ENCODE data around the gene COL13A1. TPM values are rescaled to one million over a fixed set of nuclear protein-coding genes. Genes with fewer than 3 reads are reported as not detected.

COL13A1 gene
- total and polyA plus RNA-seq, 5 donors from 2014 or later, result not detected

DNA sequence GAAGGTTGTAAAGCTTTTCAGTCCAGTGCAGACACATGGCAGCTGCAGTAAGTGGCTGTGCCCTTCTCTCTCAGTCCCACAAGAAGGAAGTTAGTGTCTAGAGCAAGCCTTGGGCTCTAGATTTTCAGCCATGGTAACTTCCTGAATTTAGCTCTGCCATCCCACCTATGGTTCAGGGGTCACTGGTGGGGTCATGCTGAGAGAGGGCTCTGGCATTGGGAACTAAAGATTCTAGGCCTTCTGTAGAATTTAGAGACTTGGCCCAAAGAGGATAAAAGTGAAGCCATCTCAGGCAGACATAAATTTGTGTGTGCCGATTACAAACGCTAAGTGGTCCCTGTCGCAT, 113.5 kb downstream of the COL13A1 start:
- H3K4me1 Mint-ChIP-seq, result no peaks in the 10 kb centered on the region
- no peak overlapping the region for H3K27ac Mint-ChIP-seq
- H3K4me3 Mint-ChIP-seq, result no peak overlapping the region
- ATAC-seq (ENCODE audit: low read depth in 2 of 2) (no peak), DNase-seq (no peak)
- H3K36me3 ChIP-seq (ENCODE audit: control insufficient read depth, insufficient read depth, low read length), result no peaks in the 10 kb centered on the region
- no peak overlapping the region for H3K4me3 ChIP-seq (ENCODE audit: low read depth, low read length)
- peaks cover 0 to 1% (median 0%) of the 10 kb centered on the region in 7 donors for H3K9me3 Mint-ChIP-seq
- H3K27me3 Mint-ChIP-seq, result peaks cover 5% of the 10 kb centered on the region
- no peaks in the 10 kb centered on the region for H3K36me3 Mint-ChIP-seq
- no peaks in the 10 kb centered on the region for H3K9me3 ChIP-seq (ENCODE audit: control insufficient read depth in 2 of 2, low read length in 2 of 2)
- no peaks in the 10 kb centered on the region for H3K27me3 ChIP-seq (ENCODE audit: control insufficient read depth, insufficient read depth, low read length)
- no peak overlapping the region for H3K27ac ChIP-seq (ENCODE audit: insufficient read depth, low read length, poor library complexity, severe bottlenecking)
- no peaks in the 10 kb centered on the region for H3K4me1 ChIP-seq (ENCODE audit: control insufficient read depth, insufficient read depth, low read length, poor library complexity, severe bottlenecking)

DNA sequence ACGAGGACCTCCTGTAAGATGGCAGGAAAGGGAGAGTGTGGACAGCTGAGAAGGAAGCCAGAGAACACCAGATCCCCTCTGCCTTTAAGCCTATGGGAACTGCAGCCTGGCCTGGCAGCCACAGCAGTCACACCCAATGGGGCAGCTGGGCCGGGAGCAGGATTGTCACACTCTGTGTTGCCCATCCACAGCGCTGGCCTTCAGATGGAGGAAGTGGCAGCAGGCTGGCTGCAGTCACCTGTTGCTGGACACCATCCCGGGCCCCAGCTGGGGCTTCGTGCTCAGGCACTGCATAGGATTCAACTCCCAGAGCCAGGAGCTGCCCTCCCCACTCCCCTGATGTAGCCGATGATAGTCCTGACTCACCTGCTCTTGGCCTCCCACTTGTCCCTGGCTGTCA, 114.4 kb downstream of the COL13A1 start:
- no peak for ATAC-seq (ENCODE audit: low read depth in 2 of 2)
- H3K36me3 Mint-ChIP-seq, result no peaks in the 10 kb centered on the region
- Histone ChIP-seq H3K9me3 (ENCODE audit: control insufficient read depth in 2 of 2, low read length in 2 of 2) (no peaks in the 10 kb centered on the region), H3K27ac (ENCODE audit: insufficient read depth, low read length, poor library complexity, severe bottlenecking) (no peak overlapping the region), H3K27me3 (ENCODE audit: control insufficient read depth, insufficient read depth, low read length) (no peaks in the 10 kb centered on the region), H3K4me1 (ENCODE audit: control insufficient read depth, insufficient read depth, low read length, poor library complexity, severe bottlenecking) (no peaks in the 10 kb centered on the region), H3K36me3 (ENCODE audit: control insufficient read depth, insufficient read depth, low read length) (no peaks in the 10 kb centered on the region), H3K4me3 (ENCODE audit: low read depth, low read length) (no peak overlapping the region)
- H3K27me3 Mint-ChIP-seq, result peaks cover 5% of the 10 kb centered on the region
- no peak overlapping the region for H3K4me3 Mint-ChIP-seq
- peaks cover 0 to 1% (median 0%) of the 10 kb centered on the region in 7 donors for H3K9me3 Mint-ChIP-seq
- H3K4me1 Mint-ChIP-seq, result no peaks in the 10 kb centered on the region
- no peak overlapping the region for H3K27ac Mint-ChIP-seq
- DNase-seq, result no peak

DNA sequence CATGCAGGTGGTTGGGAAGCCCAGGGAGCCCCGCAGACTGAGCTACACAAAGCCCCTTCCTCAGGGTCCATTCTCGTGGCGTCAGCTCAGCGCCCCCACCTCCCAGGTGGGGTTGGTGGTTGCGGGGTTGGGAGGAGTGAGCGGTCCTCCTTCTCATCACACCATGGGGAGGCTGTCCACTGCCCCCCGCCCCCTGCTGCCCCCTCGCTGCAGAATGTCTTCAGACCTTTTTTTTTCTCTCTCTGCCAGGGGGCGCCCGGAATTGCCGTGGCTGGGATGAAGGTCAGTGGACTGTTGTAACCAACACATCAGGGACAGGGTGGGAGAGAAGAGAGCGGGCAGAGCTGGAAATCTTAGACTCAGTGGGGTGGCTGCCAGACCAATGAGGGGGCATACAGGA, 116.3 kb downstream of the COL13A1 start:
- ATAC-seq (ENCODE audit: low read depth in 2 of 2), result no peak
- no peak for DNase-seq
- Histone ChIP-seq H3K27ac (ENCODE audit: insufficient read depth, low read length, poor library complexity, severe bottlenecking) (no peak overlapping the region), H3K9me3 (ENCODE audit: control insufficient read depth in 2 of 2, low read length in 2 of 2) (no peaks in the 10 kb centered on the region), H3K4me1 (ENCODE audit: control insufficient read depth, insufficient read depth, low read length, poor library complexity, severe bottlenecking) (no peaks in the 10 kb centered on the region), H3K27me3 (ENCODE audit: control insufficient read depth, insufficient read depth, low read length) (no peaks in the 10 kb centered on the region), H3K36me3 (ENCODE audit: control insufficient read depth, insufficient read depth, low read length) (no peaks in the 10 kb centered on the region), H3K4me3 (ENCODE audit: low read depth, low read length) (no peak overlapping the region)
- Mint-ChIP-seq H3K9me3 (no peaks in the 10 kb centered on the region), H3K27ac (no peak overlapping the region), H3K36me3 (no peaks in the 10 kb centered on the region), H3K27me3 (no peaks in the 10 kb centered on the region), H3K4me1 (no peaks in the 10 kb centered on the region), H3K4me3 (no peak overlapping the region)

DNA sequence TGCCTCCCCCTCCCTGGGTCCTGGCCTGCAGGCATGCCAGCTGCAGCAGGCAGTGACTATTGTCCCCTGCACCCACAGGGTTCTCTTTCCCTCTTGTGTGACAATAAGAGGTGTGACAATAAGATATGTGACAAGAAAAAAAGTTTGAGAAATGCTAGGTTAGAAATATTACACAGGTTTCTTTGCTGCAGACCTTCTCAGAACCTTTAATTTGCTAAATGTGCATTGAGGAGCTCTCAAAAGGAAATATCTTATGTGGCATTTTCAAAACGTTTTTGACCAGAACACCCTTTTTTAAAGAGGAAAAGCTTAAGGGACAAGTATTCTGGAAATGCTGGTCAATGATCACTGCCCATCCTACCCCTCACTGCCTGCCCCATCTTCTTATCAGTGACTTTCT, 117.5 kb downstream of the COL13A1 start:
- Mint-ChIP-seq H3K4me1 (no peaks in the 10 kb centered on the region), H3K27ac (no peak overlapping the region), H3K4me3 (no peak overlapping the region), H3K36me3 (no peaks in the 10 kb centered on the region), H3K27me3 (no peaks in the 10 kb centered on the region), H3K9me3 (no peaks in the 10 kb centered on the region)
- no peak overlapping the region for H3K27ac ChIP-seq (ENCODE audit: insufficient read depth, low read length, poor library complexity, severe bottlenecking)
- H3K9me3 ChIP-seq (ENCODE audit: control insufficient read depth in 2 of 2, low read length in 2 of 2), result no peaks in the 10 kb centered on the region
- no peak overlapping the region for H3K4me3 ChIP-seq (ENCODE audit: low read depth, low read length)
- no peaks in the 10 kb centered on the region for H3K27me3 ChIP-seq (ENCODE audit: control insufficient read depth, insufficient read depth, low read length)
- ATAC-seq (ENCODE audit: low read depth in 2 of 2) (no peak), DNase-seq (no peak)
- H3K36me3 ChIP-seq (ENCODE audit: control insufficient read depth, insufficient read depth, low read length), result no peaks in the 10 kb centered on the region
- no peaks in the 10 kb centered on the region for H3K4me1 ChIP-seq (ENCODE audit: control insufficient read depth, insufficient read depth, low read length, poor library complexity, severe bottlenecking)

DNA sequence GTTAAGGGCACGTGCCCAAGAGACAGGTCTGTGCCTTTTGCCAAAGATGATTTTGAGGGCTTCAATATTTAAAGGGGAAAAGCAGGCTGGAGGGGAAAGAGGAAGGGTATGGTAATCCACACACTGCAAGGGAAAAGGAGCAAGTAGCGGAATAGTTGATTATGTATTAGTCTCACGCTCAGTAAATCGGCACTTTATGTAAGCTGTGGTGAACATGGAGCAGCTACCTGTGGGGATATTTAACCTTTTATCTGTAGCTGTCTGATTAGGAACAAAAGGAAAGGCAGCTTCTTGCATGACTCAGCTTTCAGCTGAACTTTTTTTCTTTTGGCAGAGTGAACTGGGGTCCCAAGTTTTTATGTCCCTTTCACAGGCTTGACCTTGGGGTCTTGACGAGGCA, 123.4 kb downstream of the COL13A1 start:
- Histone ChIP-seq H3K27ac (ENCODE audit: insufficient read depth, low read length, poor library complexity, severe bottlenecking) (no peak overlapping the region), H3K36me3 (ENCODE audit: control insufficient read depth, insufficient read depth, low read length) (no peaks in the 10 kb centered on the region), H3K27me3 (ENCODE audit: control insufficient read depth, insufficient read depth, low read length) (peaks cover 3% of the 10 kb centered on the region), H3K9me3 (ENCODE audit: control insufficient read depth in 2 of 2, low read length in 2 of 2) (no peaks in the 10 kb centered on the region), H3K4me1 (ENCODE audit: control insufficient read depth, insufficient read depth, low read length, poor library complexity, severe bottlenecking) (no peaks in the 10 kb centered on the region), H3K4me3 (ENCODE audit: low read depth, low read length) (no peak overlapping the region)
- H3K27ac Mint-ChIP-seq, result no peak overlapping the region
- peaks cover 21% of the 10 kb centered on the region for H3K27me3 Mint-ChIP-seq
- no peaks in the 10 kb centered on the region for H3K4me1 Mint-ChIP-seq
- ATAC-seq (ENCODE audit: low read depth in 2 of 2) (no peak), DNase-seq (no peak)
- H3K4me3 Mint-ChIP-seq, result no peak overlapping the region
- no peaks in the 10 kb centered on the region for H3K36me3 Mint-ChIP-seq
- H3K9me3 Mint-ChIP-seq, result peaks cover 0 to 6% (median 0%) of the 10 kb centered on the region in 7 donors

DNA sequence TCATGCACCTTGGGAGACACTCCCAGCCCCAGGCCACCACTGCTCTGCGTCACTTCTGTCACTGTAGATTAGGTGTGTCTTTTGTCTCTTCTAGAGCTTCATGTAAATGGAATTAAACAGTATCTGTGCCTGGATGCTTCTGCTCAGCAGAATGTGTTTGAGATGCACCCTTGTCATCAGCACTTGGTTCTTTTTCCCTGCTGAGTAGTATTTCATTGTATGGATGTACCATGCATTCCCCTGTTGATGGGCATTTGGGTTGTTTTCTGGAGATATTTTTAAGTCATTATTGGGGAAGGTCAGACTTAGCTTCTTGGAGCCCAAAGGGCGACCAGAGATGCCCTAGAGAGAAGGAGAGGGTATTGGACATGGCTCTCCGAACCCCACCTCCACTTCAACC, 126.6 kb downstream of the COL13A1 start:
- H3K4me3 ChIP-seq (ENCODE audit: low read depth, low read length), result no peak overlapping the region
- H3K27me3 ChIP-seq (ENCODE audit: control insufficient read depth, insufficient read depth, low read length), result peaks cover 3% of the 10 kb centered on the region
- Mint-ChIP-seq H3K36me3 (no peaks in the 10 kb centered on the region), H3K4me3 (no peak overlapping the region), H3K27ac (no peak overlapping the region), H3K9me3 (peaks cover 0 to 6% (median 0%) of the 10 kb centered on the region in 7 donors), H3K27me3 (peaks cover 24% of the 10 kb centered on the region), H3K4me1 (no peaks in the 10 kb centered on the region)
- ATAC-seq (ENCODE audit: low read depth in 2 of 2) (no peak), DNase-seq (no peak)
- no peaks in the 10 kb centered on the region for H3K36me3 ChIP-seq (ENCODE audit: control insufficient read depth, insufficient read depth, low read length)
- H3K4me1 ChIP-seq (ENCODE audit: control insufficient read depth, insufficient read depth, low read length, poor library complexity, severe bottlenecking), result no peaks in the 10 kb centered on the region
- H3K9me3 ChIP-seq (ENCODE audit: control insufficient read depth in 2 of 2, low read length in 2 of 2), result no peaks in the 10 kb centered on the region
- no peak overlapping the region for H3K27ac ChIP-seq (ENCODE audit: insufficient read depth, low read length, poor library complexity, severe bottlenecking)

DNA sequence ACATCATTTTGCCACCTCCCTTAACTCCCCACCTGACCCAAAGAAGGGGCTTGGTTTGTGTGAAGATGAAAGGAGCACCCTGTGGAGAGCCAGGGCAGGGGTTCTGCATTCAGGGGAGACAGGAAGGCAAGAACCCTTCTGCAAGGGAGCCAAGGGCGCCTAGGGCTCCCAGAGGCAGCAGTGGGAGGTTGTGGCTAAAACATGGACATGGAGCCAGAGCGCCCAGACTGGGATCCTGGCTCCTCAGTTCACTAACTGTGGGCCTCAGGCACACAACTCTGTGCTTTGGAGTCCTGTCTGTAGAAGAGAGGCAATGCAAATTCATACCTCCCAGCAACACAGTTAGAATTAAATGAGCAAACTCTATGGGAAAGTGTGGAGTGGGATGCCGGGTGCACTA, 127.9 kb downstream of the COL13A1 start:
- no peaks in the 10 kb centered on the region for H3K36me3 ChIP-seq (ENCODE audit: control insufficient read depth, insufficient read depth, low read length)
- no peaks in the 10 kb centered on the region for H3K9me3 ChIP-seq (ENCODE audit: control insufficient read depth in 2 of 2, low read length in 2 of 2)
- peaks cover 26% of the 10 kb centered on the region for H3K27me3 Mint-ChIP-seq
- H3K27me3 ChIP-seq (ENCODE audit: control insufficient read depth, insufficient read depth, low read length), result peaks cover 3% of the 10 kb centered on the region
- no peaks in the 10 kb centered on the region for H3K36me3 Mint-ChIP-seq
- no peak overlapping the region for H3K27ac Mint-ChIP-seq
- H3K27ac ChIP-seq (ENCODE audit: insufficient read depth, low read length, poor library complexity, severe bottlenecking), result no peak overlapping the region
- peaks cover 0 to 6% (median 0%) of the 10 kb centered on the region in 7 donors for H3K9me3 Mint-ChIP-seq
- DNase-seq (no peak), ATAC-seq (ENCODE audit: low read depth in 2 of 2) (no peak)
- H3K4me3 Mint-ChIP-seq, result no peak overlapping the region
- H3K4me1 Mint-ChIP-seq, result no peaks in the 10 kb centered on the region
- no peak overlapping the region for H3K4me3 ChIP-seq (ENCODE audit: low read depth, low read length)
- H3K4me1 ChIP-seq (ENCODE audit: control insufficient read depth, insufficient read depth, low read length, poor library complexity, severe bottlenecking), result no peaks in the 10 kb centered on the region

DNA sequence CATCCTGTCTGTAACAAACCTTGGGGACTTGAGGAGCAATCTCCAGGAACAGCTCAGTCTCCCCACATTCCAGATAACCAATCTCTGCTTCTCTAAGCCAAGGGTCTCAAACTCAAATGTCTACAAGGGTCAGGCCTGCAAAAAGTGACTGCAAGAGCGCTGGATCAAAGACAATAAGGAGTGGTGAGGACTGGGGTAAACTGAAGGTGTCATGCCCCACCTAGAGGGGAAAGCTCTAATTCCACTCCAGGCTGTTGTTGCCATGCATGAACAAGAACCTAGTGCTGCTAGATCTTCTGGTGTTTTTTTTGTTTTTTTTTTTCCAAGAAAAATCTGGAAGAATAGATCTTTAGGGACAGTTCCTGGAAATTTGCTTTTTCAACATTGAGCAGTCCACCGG, 133.1 kb downstream of the COL13A1 start:
- Histone ChIP-seq H3K4me1 (ENCODE audit: control insufficient read depth, insufficient read depth, low read length, poor library complexity, severe bottlenecking) (no peaks in the 10 kb centered on the region), H3K27me3 (ENCODE audit: control insufficient read depth, insufficient read depth, low read length) (no peaks in the 10 kb centered on the region), H3K9me3 (ENCODE audit: control insufficient read depth in 2 of 2, low read length in 2 of 2) (no peaks in the 10 kb centered on the region), H3K27ac (ENCODE audit: insufficient read depth, low read length, poor library complexity, severe bottlenecking) (no peak overlapping the region), H3K4me3 (ENCODE audit: low read depth, low read length) (no peak overlapping the region), H3K36me3 (ENCODE audit: control insufficient read depth, insufficient read depth, low read length) (no peaks in the 10 kb centered on the region)
- Mint-ChIP-seq H3K27ac (no peak overlapping the region), H3K4me1 (no peaks in the 10 kb centered on the region), H3K9me3 (no peaks in the 10 kb centered on the region), H3K4me3 (no peak overlapping the region), H3K36me3 (no peaks in the 10 kb centered on the region), H3K27me3 (peaks cover 7% of the 10 kb centered on the region)
- ATAC-seq (ENCODE audit: low read depth in 2 of 2) (no peak), DNase-seq (no peak)

Measured in CD4-positive, CD25-positive, alpha-beta regulatory T cell (primary cell).